Fibroblast of skin of left biceps (primary cell): ENCODE measurements around the gene DDX19B.
"Not testable (repeated sequence)": the region's sequence is repeated elsewhere in the genome, so short reads cannot be mapped to it uniquely, and the experiment has no call there.

ENCODE experiments used
- DNase-seq, 2 experiments: peaks; one replicate each; pipeline ENCODE4 v3.0.0-alpha.2; 2013; ENCODE audit warnings: low read depth in 2 of 2

DDX19B gene

GRCh38 chr16:70287304-70287971 is 11.5 kb upstream of the DDX19B start:
- not testable (repeated sequence) for DNase-seq

DNA sequence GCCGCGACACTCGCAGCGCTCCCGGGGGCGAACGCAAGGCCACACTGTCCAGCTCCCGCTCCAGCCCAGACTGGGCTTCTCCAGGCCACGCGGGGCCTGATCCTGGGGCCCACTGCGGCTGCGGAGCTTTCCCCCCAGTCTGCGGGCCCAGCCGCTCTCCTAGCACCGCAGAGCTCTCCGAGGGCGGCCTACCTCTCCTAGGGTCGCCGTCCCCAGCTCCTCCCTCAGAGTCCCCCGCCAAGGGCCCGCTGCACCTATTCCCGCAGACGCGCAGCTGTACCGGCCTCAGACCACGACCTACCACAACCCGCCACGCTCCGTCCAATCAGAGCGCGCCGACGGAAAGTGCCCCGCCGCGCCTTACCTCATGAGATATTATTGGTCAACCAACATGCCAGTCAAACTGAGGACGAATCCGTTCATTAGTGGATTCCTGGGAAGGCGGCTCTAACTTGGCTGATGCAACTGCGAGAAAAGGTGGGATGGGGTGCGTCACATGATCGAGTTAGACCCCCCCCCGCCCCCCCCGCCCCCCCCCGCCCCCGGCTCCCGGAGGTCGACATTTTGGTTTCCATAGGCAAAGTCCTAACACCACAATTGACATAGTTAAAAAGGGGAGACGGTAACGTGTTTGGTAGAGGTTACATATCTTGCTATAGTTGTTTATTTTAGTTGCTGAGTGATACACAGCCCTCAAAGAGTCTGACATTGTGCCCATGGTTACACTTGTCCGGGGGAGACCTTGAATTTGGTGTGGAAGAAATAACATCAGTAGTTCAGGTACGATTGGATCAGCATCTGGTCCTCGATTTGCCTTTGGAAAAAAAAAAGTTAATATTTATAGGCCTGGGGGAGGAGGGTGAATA is 9.5 kb upstream of the DDX19B start, which contains the start of gene AARS1:
AARS1 (minus strand) TSS at position 278 of the 866 bp plus-strand sequence. CDS start 6,743 bp downstream, outside the sequence.
- DNase-seq, result peak; percentile 100

DNA sequence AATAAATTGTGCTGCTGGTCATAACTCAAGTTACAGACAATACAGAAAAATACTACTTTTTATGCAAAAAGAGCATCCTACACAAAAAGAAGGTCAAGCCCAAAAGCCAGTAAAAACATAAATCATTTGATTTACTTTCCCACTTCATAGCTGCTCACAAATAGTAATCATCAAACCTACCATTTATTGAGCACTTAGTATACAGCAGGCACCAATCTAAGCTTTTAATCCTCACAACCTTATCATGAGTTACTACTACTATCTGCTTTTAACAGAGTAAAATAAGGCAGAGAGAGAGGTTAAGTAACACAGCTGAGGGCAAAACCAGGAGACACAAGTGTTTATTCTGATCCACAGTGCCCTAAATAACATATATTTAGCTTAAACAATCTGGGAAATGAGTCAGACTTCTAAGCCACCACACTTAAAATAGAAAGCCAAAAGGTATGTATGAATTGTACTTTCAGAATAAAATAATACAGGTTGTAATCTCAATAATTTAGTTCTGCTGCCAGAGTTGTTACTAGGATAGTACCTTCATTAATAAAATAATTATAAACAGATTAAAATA is 8.0 kb upstream of the DDX19B start:
- no peak for DNase-seq

- not testable (repeated sequence) for DNase-seq
These were observed 6.8 kb upstream of the DDX19B start for GRCh38 chr16:70292148-70292547.

DNA sequence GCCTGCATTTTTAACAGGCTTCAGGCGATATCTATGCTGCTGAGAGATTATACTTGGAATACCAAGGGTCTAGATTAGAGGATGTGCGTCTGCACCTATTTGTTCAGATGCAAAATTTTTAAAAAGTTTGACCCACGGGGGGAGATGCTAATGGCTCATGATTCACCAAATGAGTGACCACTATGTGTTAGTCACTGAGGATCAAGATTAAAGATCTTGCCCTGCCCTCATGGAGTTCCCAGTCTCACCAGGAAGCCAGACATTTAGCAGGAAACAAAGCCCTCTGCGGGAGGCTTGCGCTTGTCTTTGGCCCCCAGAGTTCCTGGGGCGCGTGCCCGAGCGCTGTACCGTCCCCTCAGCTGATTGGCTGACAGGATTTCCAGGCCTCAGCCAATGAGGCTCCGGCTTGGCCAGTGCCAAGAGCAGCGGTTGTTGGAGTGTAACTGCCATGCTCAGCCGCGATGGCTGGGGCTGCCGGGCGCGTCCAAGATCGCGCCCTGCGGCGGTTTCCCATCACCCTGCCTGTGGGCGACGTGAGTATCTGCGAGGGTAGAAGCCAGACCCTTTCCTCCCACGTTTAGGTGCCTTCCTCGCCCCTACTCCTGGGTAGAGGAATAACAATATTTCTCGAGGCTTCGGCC is 4.5 kb upstream of the DDX19B start:
- DNase-seq, result no peak

DNA sequence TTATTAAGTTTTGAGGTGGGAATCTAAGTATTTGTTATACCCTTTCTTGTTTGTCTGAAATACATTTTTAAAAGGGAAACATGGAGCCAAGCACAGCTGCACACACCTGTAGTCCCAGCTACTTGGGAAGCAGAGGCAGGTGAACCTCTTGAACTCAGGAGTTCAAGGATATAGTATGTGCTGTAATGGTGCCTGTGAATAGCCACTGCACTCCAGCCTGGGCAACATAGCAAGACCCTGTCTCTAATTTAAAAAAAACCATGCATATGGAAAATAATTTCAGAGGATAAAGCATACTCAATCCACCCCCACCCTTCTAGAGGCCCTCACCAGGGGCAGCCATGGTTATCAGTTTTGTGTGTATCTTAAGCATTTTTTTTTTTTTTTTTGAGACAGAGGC is 3.4 kb upstream of the DDX19B start:
- DNase-seq, result no peak

GRCh38 chr16:70301121-70301520 is 2.1 kb downstream of the DDX19B start:
- no peak for DNase-seq

- DNase-seq, result no peak
These were observed 3.8 kb downstream of the DDX19B start for GRCh38 chr16:70302745-70303144.

DNA sequence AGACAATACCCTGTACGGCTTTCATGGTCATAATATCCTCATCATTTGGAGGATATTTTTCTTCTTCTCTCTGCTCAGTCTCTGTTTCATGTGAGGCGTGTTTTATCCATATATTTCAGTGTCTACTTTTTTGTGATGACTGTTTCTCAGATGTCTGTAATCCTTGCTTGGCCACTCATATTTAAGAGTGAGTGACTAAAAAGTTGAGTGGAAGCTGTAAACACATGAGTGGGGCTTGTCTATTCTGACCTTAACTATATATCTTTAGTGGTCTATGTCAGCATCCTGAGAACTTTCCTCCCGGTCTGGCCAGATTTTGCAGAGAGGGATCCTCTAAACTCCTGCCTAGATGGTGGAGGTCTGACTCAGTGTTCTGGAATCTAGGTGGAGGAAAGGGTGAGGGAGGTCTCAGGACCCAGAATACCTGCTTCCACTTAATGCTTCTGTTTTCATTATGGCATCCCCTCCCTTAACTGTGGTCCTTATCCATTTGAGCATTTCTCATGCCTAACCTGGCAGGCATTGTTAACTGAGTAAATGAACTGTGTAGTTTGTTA is 6.0 kb downstream of the DDX19B start:
- DNase-seq, result no peak

DNA sequence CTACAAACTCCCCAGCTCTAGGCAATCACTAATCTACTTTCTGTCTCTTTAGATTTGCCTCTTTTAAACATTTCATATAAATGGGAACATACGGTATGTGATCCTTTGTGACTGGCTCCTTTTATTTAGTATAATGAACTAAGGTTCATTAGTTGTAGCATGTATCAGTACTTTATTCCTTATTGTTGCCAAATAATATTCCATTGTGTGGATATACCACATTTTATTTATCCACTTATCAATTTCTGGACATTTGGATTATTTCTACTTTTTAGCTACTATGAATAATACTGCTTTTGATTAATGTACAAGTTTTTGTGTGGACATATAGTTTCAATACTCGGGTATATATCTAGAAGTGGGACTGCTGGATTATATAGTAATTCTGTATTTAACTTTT is 7.9 kb downstream of the DDX19B start:
- no peak for DNase-seq

GRCh38 chr16:70307726-70308125 is 8.7 kb downstream of the DDX19B start:
- DNase-seq, result not testable (repeated sequence)

- DNase-seq, result no peak
These were observed 21.1 kb downstream of the DDX19B start for GRCh38 chr16:70320121-70320520.

- no peak for DNase-seq
These were observed 26.2 kb downstream of the DDX19B start for GRCh38 chr16:70324998-70325747.

DNA sequence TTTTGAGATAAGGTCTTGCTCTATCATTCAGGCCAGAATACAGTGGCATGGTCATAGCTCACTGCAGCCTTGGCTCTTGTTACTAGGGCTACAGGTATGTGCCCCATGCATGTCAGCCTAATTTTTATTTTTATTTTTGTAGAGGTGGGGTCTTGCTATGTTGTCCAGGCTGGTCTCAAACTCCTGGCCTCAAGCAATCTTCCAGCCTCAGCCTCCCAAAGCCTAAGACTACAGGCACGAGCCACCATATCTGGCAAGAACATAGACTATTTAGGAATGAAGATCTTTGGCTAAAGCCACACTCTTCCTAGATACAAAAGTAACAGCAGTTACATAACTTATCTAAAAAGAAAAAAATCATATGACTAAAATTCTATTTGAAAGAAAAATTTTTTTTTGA is 32.1 kb downstream of the DDX19B start:
- no peak for DNase-seq

- no peak for DNase-seq
These were observed 32.8 kb downstream of the DDX19B start for GRCh38 chr16:70331588-70332358.

- not testable (repeated sequence) for DNase-seq
These were observed 33.7 kb downstream of the DDX19B start for GRCh38 chr16:70332728-70333127.

GRCh38 chr16:70337814-70338213 is 38.8 kb downstream of the DDX19B start:
- DNase-seq, result no peak

DNA sequence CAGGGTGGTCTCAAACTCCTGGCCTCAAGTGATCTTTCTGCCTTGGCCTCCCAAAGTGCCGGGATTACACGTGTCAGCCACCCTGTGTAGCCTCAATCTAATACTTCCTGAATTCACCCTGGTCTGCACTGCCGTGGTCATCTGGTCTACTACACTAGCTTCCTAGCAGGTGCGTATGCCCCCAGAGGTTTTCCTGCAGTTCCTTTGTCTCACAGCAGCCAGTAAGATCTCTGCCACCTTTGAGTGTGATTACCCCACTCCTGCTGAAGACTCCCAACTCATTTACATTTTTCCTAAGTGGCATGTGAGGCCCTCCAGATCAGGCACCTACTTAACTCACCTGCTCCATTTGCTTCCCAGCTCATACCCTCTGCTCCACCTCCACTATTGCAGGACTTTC is 42.6 kb downstream of the DDX19B start:
- no peak for DNase-seq

DNA sequence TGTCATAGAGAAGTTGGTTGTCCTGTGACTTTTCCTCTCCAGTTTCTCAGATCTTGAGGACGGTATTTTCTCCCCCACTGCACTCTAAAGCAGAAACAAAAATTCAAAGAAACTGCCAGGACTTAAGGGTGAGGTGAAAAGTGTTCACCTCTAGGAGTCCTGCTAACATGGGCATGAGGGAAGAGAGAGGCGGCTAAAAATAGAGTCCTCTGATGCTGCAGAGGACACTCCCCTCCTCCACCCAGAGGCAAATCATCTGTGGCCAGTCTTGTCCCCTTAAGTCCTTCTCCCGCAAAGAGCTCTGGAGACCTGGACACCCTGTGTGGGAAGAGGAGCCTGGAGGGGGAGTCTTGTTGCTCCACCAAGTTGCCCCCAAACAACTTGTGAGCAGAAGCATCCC is 43.0 kb downstream of the DDX19B start:
- no peak for DNase-seq

GRCh38 chr16:70345840-70346239 is 46.9 kb downstream of the DDX19B start:
- DNase-seq, result no peak
